K562 (cell line): ENCODE results near the gene PPP1R14C. TPM values are rescaled to one million over a fixed set of nuclear protein-coding genes. Genes with fewer than 3 reads are reported as not detected.

Experiments
- AFF4 ChIP-seq: sonication (generic); formaldehyde crosslinking; IDR thresholded peaks from 2 replicates; pipeline ENCODE4 v1.8.0; 2023; ENCODE audit warnings: mild to moderate bottlenecking, missing genetic modification reagents
- E2F1 ChIP-seq: sonication (generic); formaldehyde crosslinking; IDR thresholded peaks from 2 replicates; pipeline ENCODE4 v1.8.1; 2023; ENCODE audit warnings: mild to moderate bottlenecking, missing genetic modification reagents, moderate library complexity
- FUS ChIP-seq: fragments of 200-400 bp; formaldehyde crosslinking; optimal IDR thresholded peaks from 2 replicates; pipeline ENCODE3; 2017; ENCODE audit warnings: low read depth, low read length
- GTF2A2 ChIP-seq: IDR thresholded peaks from 2 replicates; pipeline ENCODE4 v1.6.1; 2016; ENCODE audit warnings: mild to moderate bottlenecking, missing genetic modification characterization, missing compliant biosample characterization
- TGIF2 ChIP-seq: sonication (generic); formaldehyde crosslinking; IDR thresholded peaks from 2 replicates; pipeline ENCODE4 v1.8.1; 2022; ENCODE audit warnings: mild to moderate bottlenecking, missing genetic modification reagents, moderate library complexity
- THRB ChIP-seq: fragments of 450-650 bp; formaldehyde crosslinking; conservative IDR thresholded peaks from 2 replicates; pipeline ENCODE4 v1.4.0; 2022; ENCODE audit warnings: mild to moderate bottlenecking, missing genetic modification characterization
- UBTF ChIP-seq, 2 experiments: IDR thresholded peaks; 2 replicates each; pipeline ENCODE4 v1.6.1; 2012; ENCODE audit warnings: improper control_type of control experiment in 2 of 2, low read depth in 2 of 2, low read length in 2 of 2, borderline replicate concordance in 1 of 2
- ZNF274 ChIP-seq: IDR thresholded peaks from 2 replicates; pipeline ENCODE4 v1.6.1; 2011; ENCODE audit warnings: low read depth, mild to moderate bottlenecking, low read length, moderate library complexity, borderline replicate concordance
- ZNF584 ChIP-seq: fragments of 200-800 bp; sonication (Bioruptor generic); IDR thresholded peaks from 2 replicates; pipeline ENCODE4 v1.6.1; 2016; ENCODE audit warnings: low read depth, mild to moderate bottlenecking, missing genetic modification characterization, missing compliant biosample characterization
- ZNF644 ChIP-seq: fragments of 200-800 bp; sonication (Bioruptor generic); IDR thresholded peaks from 2 replicates; pipeline ENCODE4 v1.6.1; 2016; ENCODE audit warnings: low read depth, missing genetic modification characterization, missing compliant biosample characterization
- polyA plus RNA-seq, 8 experiments: library from polyadenylated mRNA; depleted of rRNA in 4 of 8; stranded (reverse) in 5 of 8; unstranded in 3 of 8; fragments of >200 nt; fragmentation: Nextera tagmentation in 2 of 8; fragmentation: Illumina TruSeq in 1 of 8; extraction: Ambion mirVana in 2 of 8; extraction: Trizol in 1 of 8; gene quantifications; 2 replicates each; pipeline versions ENCODE4 v1.2.1 to v1.2.3, GENCODE V29; 2011 to 2014; ENCODE audit warnings: inconsistent platforms in 1 of 8, missing spikeins in 1 of 8
- total RNA-seq, 7 experiments: library from RNA; depleted of rRNA in 6 of 7; stranded (reverse); fragments of >200 nt in 6 of 7; fragmentation: Illumina TruSeq in 2 of 7; extraction: Trizol in 2 of 7; gene quantifications; 2 replicates each; pipeline versions ENCODE4 v1.2.1 to v1.2.3, GENCODE V29; 2011 to 2021; ENCODE audit warnings: low replicate concordance in 1 of 7
- TF ChIP-seq, protein P1 (sequence below): sonication (generic); formaldehyde crosslinking; IDR thresholded peaks from 2 replicates; pipeline ENCODE4 v1.8.0; 2023; ENCODE audit warnings: missing genetic modification reagents, mild to moderate bottlenecking, borderline replicate concordance

Gene PPP1R14C
- total and polyA plus RNA-seq, 9 of the 15 experiments (the other 6 are each of a cell fraction or from before 2014, with no cell fraction given), result 4.5 to 16.6 (median 11.9) TPM

GRCh38 chr6:150270330-150271052, 127.6 kb downstream of the PPP1R14C start (continued):
- TF ChIP-seq FUS (no peak), UBTF (IDR thresholded peaks at IDR 0.05; ENCODE audit: borderline replicate concordance in 1 of 2, low read depth in 2 of 2, low read length in 2 of 2) (no peak), THRB (CRISPR knock-in tag) (no peak), ZNF274 (no peak), ZNF644 (peak; percentile 58; the same call in 1 of the 2 replicates), GTF2A2 (tag) (0 out of 2 replicates have a peak, but pooled peaks have one; percentile 40), E2F1 (CRISPR knock-in tag) (no peak), TGIF2 (CRISPR knock-in tag) (no peak), ZNF584 (CRISPR knock-in tag) (no peak), AFF4 (CRISPR knock-in tag) (no peak)
- TF ChIP-seq, protein P1, sequence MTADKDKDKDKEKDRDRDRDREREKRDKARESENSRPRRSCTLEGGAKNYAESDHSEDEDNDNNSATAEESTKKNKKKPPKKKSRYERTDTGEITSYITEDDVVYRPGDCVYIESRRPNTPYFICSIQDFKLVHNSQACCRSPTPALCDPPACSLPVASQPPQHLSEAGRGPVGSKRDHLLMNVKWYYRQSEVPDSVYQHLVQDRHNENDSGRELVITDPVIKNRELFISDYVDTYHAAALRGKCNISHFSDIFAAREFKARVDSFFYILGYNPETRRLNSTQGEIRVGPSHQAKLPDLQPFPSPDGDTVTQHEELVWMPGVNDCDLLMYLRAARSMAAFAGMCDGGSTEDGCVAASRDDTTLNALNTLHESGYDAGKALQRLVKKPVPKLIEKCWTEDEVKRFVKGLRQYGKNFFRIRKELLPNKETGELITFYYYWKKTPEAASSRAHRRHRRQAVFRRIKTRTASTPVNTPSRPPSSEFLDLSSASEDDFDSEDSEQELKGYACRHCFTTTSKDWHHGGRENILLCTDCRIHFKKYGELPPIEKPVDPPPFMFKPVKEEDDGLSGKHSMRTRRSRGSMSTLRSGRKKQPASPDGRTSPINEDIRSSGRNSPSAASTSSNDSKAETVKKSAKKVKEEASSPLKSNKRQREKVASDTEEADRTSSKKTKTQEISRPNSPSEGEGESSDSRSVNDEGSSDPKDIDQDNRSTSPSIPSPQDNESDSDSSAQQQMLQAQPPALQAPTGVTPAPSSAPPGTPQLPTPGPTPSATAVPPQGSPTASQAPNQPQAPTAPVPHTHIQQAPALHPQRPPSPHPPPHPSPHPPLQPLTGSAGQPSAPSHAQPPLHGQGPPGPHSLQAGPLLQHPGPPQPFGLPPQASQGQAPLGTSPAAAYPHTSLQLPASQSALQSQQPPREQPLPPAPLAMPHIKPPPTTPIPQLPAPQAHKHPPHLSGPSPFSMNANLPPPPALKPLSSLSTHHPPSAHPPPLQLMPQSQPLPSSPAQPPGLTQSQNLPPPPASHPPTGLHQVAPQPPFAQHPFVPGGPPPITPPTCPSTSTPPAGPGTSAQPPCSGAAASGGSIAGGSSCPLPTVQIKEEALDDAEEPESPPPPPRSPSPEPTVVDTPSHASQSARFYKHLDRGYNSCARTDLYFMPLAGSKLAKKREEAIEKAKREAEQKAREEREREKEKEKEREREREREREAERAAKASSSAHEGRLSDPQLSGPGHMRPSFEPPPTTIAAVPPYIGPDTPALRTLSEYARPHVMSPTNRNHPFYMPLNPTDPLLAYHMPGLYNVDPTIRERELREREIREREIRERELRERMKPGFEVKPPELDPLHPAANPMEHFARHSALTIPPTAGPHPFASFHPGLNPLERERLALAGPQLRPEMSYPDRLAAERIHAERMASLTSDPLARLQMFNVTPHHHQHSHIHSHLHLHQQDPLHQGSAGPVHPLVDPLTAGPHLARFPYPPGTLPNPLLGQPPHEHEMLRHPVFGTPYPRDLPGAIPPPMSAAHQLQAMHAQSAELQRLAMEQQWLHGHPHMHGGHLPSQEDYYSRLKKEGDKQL (CRISPR knock-in tag), result no peak
